ENCODE measurements around the gene SH2D5.

- TF ChIP-seq CTCF (IDR thresholded peaks at IDR 0.05; ENCODE audit: extremely low read depth in 1 of 2, insufficient read depth in 1 of 2, low read depth in 1 of 2, low read length in 2 of 2) (no peak), EZH2 (IDR thresholded peaks at IDR 0.05; ENCODE audit: borderline replicate concordance, low read depth, low read length, severe bottlenecking) (no peak)
These were observed 30.7 kb downstream of the SH2D5 start for GRCh38 chr1:20701847-20702246.

Measured in endothelial cell of umbilical vein (primary cell).